ENCODE measurements around the gene ARID1B.

The ARID1B gene

GRCh38 chr6:156794546-156795354 is 17.6 kb downstream of the ARID1B start:
- ATAC-seq: peak; percentile 82 to 88

- no peak for ATAC-seq
Observed at GRCh38 chr6:156795825-156796224, 18.6 kb downstream of the ARID1B start.

GRCh38 chr6:156796627-156797026 is 19.4 kb downstream of the ARID1B start:
- no peak for ATAC-seq

GRCh38 chr6:156797901-156798735 is 20.9 kb downstream of the ARID1B start:
- ATAC-seq: no peak

- no peak for ATAC-seq
Observed at GRCh38 chr6:156801712-156802111, 24.5 kb downstream of the ARID1B start.

GRCh38 chr6:156803353-156803752 is 26.2 kb downstream of the ARID1B start:
- no peak for ATAC-seq

GRCh38 chr6:156804402-156804801 is 27.2 kb downstream of the ARID1B start:
- peak; percentile 64 to 79 for ATAC-seq

GRCh38 chr6:156806155-156806554 is 29.0 kb downstream of the ARID1B start:
- ATAC-seq: no peak

- no peak for ATAC-seq
Observed at GRCh38 chr6:156807028-156807427, 29.9 kb downstream of the ARID1B start.

- ATAC-seq: no peak
Observed at GRCh38 chr6:156807795-156808194, 30.6 kb downstream of the ARID1B start.

- no peak for ATAC-seq
Observed at GRCh38 chr6:156808287-156808686, 31.1 kb downstream of the ARID1B start.

- peak in 1 of 2 donors; percentile 42 for ATAC-seq
Observed at GRCh38 chr6:156809034-156809433, 31.9 kb downstream of the ARID1B start.

GRCh38 chr6:156809446-156810178 is 32.4 kb downstream of the ARID1B start:
- ATAC-seq: peak in 1 of 2 donors; percentile 25

GRCh38 chr6:156814036-156814581 is 36.9 kb downstream of the ARID1B start:
- no peak for ATAC-seq

GRCh38 chr6:156816505-156816904 is 39.3 kb downstream of the ARID1B start:
- ATAC-seq: peak in 1 of 2 donors; percentile 21

- no peak for ATAC-seq
Observed at GRCh38 chr6:156820089-156820798, 43.1 kb downstream of the ARID1B start.

GRCh38 chr6:156821707-156822106 is 44.5 kb downstream of the ARID1B start:
- no peak for ATAC-seq

- no peak for ATAC-seq
Observed at GRCh38 chr6:156822747-156823206, 45.6 kb downstream of the ARID1B start.

GRCh38 chr6:156824142-156824541 is 47.0 kb downstream of the ARID1B start:
- no peak for ATAC-seq

- no peak for ATAC-seq
Observed at GRCh38 chr6:156825475-156825874, 48.3 kb downstream of the ARID1B start.

- ATAC-seq: no peak
Observed at GRCh38 chr6:156826290-156826955, 49.2 kb downstream of the ARID1B start.

All from activated CD4-positive, CD25-positive, alpha-beta regulatory T cell treated with anti-CD3 and anti-CD28 coated beads, Interleukin-2, amount 50 U/mL, for 24 hours (primary cell).